ENCODE data around the gene HMX1. TPM values are rescaled to one million over a fixed set of nuclear protein-coding genes. Genes with fewer than 3 reads are reported as not detected.

The HMX1 gene
- total RNA-seq, 1 donor from 2014 or later, result not detected

- DNase-seq (ENCODE audit: extremely low read depth, low read depth, low spot score), result no peak
Observed at GRCh38 chr4:8843597-8843996, 28.0 kb downstream of the HMX1 start.

- DNase-seq (ENCODE audit: extremely low read depth, low read depth, low spot score), result no peak
Observed at GRCh38 chr4:8842614-8843013, 29.0 kb downstream of the HMX1 start.

DNA sequence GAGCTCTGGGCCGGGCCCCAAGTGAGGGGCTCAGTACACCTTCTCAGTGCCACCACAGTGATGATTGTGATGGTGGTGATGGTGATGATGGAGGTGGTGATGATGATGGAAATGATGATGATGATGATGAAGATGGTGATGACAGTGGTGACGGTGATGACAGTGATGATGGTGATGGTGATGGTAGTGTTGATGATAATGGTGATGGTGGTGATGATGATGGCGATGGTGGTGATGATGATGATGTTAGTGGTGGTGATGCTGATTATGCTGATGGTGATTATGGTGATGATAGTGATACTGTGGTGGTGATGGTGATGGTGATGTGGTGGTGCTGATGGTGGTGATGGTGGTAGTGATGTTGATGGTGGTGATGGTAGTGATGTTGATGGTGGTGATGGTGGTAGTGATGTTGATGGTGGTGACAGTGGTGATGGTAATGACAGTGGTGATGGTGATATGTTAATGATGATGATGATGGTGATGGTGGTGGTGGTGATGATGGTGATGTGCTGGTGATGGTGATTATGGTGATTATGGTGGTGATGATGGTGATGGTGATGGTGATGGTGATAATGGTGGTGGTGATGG, 29.9 kb downstream of the HMX1 start:
- DNase-seq (ENCODE audit: extremely low read depth, low read depth, low spot score), result no peak

DNA sequence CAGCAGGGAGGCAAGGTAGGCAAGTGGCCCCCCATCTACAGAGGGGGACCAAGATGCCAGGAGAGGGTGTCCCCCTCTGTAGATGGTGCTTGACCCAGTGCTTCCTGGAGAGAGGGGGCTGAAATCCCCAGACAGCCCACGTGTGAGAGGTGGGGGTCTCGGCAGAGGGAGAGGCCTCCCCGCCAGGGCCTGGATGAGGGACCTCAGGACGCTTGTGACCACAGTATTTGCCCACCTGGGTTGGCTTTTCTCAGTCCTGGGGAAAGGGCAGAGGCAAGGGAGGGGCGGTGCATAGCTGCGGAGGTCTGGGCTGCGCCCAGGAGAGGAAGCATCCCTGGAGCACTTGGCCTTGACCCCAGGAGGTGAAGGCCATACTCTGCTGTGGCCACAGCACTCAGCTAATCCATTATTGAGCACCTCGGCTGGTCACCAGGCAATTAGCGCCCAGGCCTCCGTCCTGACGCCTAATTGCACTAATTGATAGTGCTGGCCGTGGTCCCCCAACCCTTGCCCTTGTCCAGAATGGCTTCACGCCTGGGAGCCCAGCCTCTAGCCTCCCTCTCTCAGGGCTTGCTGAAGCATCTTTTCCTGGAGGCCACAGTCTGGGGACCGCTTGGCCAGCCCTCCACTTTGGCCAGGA, 30.7 kb downstream of the HMX1 start:
- no peak for DNase-seq (ENCODE audit: extremely low read depth, low read depth, low spot score)

- no peak for DNase-seq (ENCODE audit: extremely low read depth, low read depth, low spot score)
Observed at GRCh38 chr4:8840006-8840793, 31.4 kb downstream of the HMX1 start.

DNA sequence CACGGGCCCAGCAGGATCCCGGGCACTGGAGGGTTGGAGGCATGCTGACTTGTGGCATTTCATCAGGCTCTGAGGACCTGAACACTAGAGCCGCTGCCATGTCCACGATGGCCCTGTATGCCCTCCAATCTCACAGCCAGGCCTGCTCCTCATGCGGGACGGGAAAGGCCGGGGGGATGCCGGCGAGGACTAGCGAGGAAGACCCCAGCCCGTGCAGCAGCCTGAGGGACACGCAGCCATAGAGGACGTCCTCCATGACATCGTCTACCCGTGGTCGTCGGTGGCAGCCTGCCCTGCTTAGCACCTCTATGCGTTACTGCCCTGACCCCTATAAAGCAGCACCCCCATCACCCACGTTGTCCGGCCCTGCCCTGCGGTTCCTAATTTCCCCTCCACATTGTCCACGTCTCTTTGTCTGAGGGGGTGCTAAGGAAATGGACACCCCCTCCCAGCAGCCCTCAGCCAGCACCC, 32.6 kb downstream of the HMX1 start:
- DNase-seq (ENCODE audit: extremely low read depth, low read depth, low spot score), result no peak

- no peak for DNase-seq (ENCODE audit: extremely low read depth, low read depth, low spot score)
Observed at GRCh38 chr4:8838296-8838960, 33.2 kb downstream of the HMX1 start.

GRCh38 chr4:8837181-8837841, 34.3 kb downstream of the HMX1 start:
- no peak for DNase-seq (ENCODE audit: extremely low read depth, low read depth, low spot score)

- no peak for DNase-seq (ENCODE audit: extremely low read depth, low read depth, low spot score)
Observed at GRCh38 chr4:8836664-8837171, 34.9 kb downstream of the HMX1 start.

DNA sequence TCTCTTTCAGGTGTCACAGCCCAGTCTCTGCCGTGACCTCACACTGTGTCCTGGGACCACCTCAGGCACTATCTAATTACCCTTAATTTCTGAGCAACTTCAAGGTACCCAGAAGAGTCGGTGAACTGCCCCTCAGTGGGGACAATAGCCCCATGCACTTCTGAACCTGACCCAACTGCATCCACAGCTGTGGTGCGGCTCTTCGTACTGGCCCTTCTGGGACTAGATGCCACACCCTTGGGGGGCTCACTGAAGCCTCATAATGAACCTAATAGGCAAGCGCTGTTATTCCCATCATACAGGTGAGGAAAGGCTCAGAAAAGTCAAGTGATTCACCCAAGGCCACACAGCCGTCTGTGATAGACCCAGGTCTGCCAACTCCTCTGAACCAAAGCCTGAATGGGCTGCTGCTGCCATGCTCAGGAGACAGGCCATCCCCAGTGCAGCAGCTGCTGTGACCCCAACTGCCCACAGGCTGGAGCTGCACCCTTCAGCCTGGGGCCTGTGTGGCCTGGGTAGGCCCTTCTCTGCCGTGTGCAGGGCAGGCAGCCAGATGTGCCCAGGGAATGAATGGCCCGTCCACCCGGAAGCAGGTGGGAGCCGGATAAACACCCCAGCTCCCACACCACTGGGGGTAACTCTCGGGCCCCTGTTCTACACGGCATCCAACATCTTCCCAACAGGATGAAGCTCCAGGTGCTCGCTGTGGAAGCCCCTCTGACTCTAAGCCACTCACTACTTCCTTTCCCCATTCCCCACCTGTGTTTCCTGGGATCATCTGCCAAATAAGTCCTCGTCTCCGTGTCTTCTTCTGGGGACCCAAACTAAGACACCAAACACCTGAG, 35.9 kb downstream of the HMX1 start:
- DNase-seq (ENCODE audit: extremely low read depth, low read depth, low spot score), result no peak

DNA sequence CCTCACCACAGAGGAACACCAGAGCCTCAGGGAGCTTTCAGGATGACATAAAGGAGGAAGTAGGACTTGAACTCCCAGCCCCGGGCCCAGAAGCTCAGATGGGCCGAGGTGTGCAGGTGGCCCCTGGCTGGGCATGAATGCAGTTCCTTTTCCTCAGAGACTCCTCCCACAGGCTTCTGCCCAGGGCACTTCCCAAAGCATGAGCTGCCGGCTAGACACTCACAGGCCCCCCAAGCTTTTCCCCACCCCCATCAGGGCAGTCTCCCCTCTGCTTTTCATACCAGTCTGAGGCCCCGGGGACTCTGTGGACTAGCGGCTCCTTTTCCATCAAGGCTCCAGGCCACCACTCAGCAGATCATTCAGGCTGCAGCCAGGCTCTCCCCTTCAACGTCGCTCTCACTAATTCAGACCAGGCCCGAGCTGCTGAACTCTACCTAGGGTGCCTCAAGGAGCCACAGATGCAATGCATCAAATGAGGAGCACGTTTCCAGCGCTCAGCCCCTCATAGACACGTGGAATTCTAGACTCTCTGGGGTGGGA, 36.9 kb downstream of the HMX1 start:
- no peak for DNase-seq (ENCODE audit: extremely low read depth, low read depth, low spot score)

DNA sequence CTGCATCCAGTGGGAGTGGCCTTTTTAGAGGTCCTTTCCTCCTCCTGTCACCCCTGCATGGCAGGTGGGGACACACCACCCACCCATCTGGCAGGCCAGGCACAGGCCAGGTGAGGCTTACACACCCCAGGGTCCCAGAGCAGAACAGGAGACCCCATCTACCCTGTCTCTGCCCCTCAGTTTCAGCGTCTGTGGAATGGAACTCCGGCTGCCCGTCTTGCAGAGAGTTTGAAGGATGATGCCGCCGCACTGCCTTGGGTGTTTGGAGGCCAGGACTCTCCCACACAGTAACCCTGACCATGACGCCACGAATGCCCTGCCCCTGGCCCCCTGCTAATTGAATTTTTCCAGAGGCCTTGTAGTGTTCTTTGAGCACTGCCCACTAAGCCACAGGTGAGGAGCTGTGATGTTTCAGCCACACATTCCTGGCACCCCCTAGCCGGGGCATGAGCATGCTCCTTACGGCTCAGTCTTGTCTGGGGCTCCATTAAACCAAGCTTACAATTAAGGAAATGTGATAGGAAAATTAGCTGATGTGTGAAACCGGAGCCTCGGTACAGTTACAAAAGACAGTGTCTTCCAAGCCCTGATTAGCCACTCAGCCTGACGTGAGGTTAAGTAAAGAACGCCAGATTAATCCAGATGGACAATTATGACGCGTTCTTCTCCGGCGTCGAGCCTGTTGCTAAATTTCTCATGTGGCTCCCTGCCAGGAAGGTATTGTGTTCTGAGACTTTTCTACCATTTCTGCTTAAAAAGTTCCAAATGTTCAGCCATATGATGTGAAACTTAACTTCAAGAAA, 39.3 kb downstream of the HMX1 start:
- no peak for DNase-seq (ENCODE audit: extremely low read depth, low read depth, low spot score)

GRCh38 chr4:8831221-8832112, 40.2 kb downstream of the HMX1 start:
- DNase-seq (ENCODE audit: extremely low read depth, low read depth, low spot score), result no peak

GRCh38 chr4:8830611-8831200, 40.9 kb downstream of the HMX1 start:
- DNase-seq (ENCODE audit: extremely low read depth, low read depth, low spot score), result no peak

DNA sequence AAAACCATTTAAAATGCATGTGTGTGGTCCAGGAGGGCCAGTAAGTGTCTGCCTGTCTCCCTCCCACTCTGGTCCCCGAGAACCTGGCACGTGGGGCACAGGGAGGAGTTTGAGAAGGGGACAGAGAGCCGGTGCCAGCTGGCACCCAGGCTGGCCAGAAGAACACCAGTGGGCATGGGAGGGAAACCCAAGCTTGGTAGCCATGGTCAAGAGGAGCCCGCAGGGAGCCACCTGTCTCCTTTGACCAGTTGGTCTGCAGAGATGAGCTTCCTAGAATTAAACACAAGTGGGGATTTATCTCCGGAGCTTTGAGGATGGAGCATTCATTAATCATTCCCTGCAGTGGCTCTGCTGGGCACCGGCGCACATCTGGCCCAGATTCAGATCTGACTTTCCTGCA, 41.6 kb downstream of the HMX1 start:
- no peak for DNase-seq (ENCODE audit: extremely low read depth, low read depth, low spot score)

- DNase-seq (ENCODE audit: extremely low read depth, low read depth, low spot score), result no peak
Observed at GRCh38 chr4:8829584-8829983, 42.1 kb downstream of the HMX1 start.

GRCh38 chr4:8828869-8829268, 42.8 kb downstream of the HMX1 start:
- no peak for DNase-seq (ENCODE audit: extremely low read depth, low read depth, low spot score)
